HG02970 (cell line): Measurements from ENCODE around the gene TEX54.
A peak's percentile ranks its signal among the peaks of the same experiment; 100 is the strongest.

Experiments used
- ATAC-seq: cut with Tn5 transposase; IDR thresholded peaks from one replicate; pipeline ENCODE4 v1.9.1; 2021; ENCODE audit warnings: mild to moderate bottlenecking, moderate library complexity, moderate number of reproducible peaks; ENCODE audit not compliant: unreplicated experiment, low FRiP score

Gene TEX54

GRCh38 chr11:62791501-62792201 is 41.0 kb downstream of the TEX54 start, which contains the start of gene TMEM223:
Gene TMEM223, minus strand, starts transcription at chr11:62792006. Its CDS starts 12 bp downstream, at chr11:62791994.
- no peak for ATAC-seq

DNA sequence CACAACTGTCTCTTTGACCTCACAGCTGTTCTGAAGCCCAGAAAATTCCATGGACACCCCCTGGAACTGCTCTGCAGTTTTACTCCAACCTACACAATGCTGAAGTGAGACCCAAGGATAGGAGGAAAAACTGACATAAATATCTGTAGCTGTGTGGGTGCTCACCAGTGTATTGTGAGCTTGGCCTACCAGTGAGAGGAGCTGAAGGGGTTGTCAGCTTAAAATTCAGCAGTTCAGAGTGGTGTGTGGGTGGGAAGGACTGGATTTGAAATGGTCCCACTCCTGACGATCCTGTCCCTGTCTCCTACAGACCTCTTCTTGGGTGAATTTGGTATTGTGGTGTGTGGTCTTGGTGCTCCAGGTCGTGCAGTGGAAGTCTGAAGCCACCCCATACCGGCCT is 43.1 kb downstream of the TEX54 start:
- ATAC-seq: no peak

DNA sequence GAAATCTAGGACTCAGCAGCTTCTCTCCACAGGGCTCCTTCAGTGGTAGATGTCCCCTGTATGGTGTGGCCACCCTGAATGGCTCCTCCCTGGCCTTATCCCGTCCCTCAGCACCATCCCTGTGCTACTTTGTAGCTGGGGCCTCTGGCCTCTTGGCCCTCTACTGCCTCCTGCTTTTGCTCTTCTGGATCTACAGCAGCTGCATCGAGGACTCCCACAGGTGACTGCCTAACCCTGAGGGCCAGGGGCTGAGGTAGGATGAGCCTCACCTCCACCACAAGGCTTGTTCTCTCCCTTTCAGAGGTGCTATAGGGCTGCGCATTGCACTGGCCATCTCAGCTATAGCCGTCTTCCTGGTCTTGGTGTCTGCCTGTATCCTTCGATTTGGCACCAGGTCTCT is 43.6 kb downstream of the TEX54 start:
- no peak for ATAC-seq

DNA sequence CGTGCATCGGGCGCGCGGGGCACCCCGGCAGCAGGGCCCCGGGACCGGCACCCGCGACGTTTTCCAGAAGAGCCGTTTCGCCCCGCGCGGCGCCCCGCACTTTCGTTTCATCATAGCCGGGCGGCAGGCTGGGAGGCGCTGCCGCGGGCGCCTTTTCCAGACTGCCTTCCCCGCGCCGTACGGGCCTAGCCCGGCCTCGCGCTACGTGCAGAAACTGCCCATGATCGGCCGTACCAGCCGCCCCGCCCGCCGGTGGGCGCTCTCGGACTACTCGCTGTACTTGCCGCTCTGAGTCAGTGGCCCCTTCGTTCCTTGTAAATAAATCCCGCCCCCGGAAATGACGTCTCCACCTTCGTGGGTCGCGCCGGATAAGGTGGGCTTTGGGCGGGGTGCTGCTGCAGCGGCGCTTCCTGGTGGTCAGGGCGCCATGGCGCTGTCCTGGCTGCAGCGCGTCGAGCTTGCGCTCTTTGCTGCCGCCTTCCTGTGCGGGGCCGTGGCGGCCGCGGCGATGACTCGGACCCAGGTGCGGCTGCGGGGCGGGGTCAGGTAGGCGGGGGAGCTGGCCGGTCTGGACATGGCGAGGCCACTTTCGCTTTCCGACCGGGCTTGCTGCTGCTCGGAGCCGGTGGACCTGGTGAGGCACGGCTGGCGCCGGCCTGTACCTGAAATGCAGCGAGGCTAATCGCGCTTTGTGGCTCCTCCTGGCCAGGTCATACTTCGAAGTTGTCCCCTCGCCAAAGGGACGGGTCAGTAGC is 45.5 kb downstream of the TEX54 start, which contains the start of gene TMEM179B:
TMEM179B (plus strand) TSS at position 398 of the 755 bp plus-strand sequence; CDS start at position 428, 30 bp downstream.
- peak; percentile 67 for ATAC-seq

- ATAC-seq: peak; percentile 56
Observed at GRCh38 chr11:62786318-62787004, 46.2 kb downstream of the TEX54 start.

DNA sequence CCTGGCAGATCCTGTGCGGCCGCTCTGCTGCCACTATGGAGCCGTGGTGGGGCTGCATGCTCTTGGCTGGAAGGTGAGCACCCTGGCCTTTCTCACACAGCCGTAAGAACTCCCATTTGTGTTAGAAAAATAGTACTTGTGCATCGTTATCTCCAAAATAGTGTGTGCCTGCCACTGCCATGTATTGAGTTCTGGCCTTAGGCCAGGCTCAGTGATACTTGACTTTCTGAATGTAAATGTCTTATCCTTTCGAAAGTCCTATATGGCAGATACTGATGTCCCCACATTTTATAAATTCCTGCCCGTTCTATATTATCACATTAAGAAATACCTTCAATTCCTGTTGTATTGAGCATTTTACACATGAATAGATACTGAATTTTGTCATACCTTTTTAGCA is 49.9 kb downstream of the TEX54 start:
- no peak for ATAC-seq
